Heart left ventricle (tissue), 13 donors: ENCODE results near the gene COL19A1.

Experiments used
- POLR2A ChIP-seq, 2 donors: fragments of 450-650 bp; IDR thresholded peaks; one replicate each; pipeline ENCODE4 v1.6.1; 2017; ENCODE audit warnings: antibody characterized with exemption in 2 of 2, mild to moderate bottlenecking in 2 of 2, moderate library complexity in 2 of 2
- TF ChIP-seq, protein P1 (sequence below), 12 donors: fragments of 200-600 bp; sonication (generic) in 4 of 12; IDR thresholded peaks; one replicate each; pipeline versions ENCODE4 v1.5.0 to v1.8.0; 2018 to 2022; ENCODE audit warnings: antibody characterized with exemption in 12 of 12, mild to moderate bottlenecking in 5 of 12
- donor health status: ischemic (EF 13 %, LVEDD 7.1; RV severe dilation, severe dysfunction).
- donor health status: DM: no; HTN: yes; CAD: no.
- donor health status: DM: no; HTN: no; CAD: no.
- donor health status: ischemic (EF 25% LVEDD 6.9; RV normal size, moderate dysfunction).
- donor health status: ischemic (EF 25% LVEDD 5.7; RV mildly dilated, moderate dysfunction).
- donor health status: ischemic (EF 35%, LVEDD 5.7; RV mildly dilated, moderate dysfunction).
- donor health status: nonischemic (EF 11% LVEDD 7.7; RV severe dilation, severe dysfunction).
- donor health status: DM: yes; HTN: yes; CAD: no.
- donor health status: PGD.
- donor health status: ischemic (EF 29% LVEDD 5.4; RV normal size, mild dysfunction).
- donor health status: nonischemic (EF 23%, LVEDD 6.1; RV moderate dilation, normal function).

DNA sequence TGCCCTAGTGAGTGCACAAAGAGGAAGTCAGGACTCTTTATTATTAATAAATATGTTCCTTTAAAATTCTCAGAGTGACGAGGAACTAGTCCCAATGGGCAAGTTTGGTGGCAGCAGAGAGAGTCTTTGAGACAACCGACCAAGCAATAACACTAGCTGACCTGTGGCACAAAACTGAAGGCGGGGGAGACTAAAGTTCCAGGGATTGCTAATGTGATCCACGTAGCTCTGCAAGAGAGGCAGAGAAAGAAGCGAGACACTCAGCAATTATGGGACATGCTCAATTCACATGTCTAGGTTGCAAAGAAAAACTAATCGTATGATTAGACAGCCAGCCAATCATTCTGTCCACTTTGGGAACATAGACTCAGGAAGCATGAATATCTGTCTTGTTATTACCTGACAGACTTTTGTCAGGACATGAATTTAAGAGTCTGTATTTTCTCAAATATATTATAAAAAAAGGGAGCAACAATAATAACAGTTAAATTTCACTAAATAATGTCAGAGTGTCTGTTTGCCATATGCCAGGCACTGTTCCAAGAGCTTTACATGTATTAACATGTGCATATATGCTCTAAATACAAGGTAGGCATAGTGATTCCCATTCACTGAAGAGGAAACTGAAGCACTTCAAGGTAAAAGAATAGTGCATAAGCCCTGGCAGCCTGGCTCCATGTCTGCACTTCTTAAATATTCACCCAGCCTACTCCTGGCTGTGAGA lies 355.5 kb downstream of the COL19A1 start:
- no peak for TF ChIP-seq POLR2A (IDR thresholded peaks at IDR 0.05)
- TF ChIP-seq, protein P1, sequence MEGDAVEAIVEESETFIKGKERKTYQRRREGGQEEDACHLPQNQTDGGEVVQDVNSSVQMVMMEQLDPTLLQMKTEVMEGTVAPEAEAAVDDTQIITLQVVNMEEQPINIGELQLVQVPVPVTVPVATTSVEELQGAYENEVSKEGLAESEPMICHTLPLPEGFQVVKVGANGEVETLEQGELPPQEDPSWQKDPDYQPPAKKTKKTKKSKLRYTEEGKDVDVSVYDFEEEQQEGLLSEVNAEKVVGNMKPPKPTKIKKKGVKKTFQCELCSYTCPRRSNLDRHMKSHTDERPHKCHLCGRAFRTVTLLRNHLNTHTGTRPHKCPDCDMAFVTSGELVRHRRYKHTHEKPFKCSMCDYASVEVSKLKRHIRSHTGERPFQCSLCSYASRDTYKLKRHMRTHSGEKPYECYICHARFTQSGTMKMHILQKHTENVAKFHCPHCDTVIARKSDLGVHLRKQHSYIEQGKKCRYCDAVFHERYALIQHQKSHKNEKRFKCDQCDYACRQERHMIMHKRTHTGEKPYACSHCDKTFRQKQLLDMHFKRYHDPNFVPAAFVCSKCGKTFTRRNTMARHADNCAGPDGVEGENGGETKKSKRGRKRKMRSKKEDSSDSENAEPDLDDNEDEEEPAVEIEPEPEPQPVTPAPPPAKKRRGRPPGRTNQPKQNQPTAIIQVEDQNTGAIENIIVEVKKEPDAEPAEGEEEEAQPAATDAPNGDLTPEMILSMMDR (IDR thresholded peaks at IDR 0.05), result no peak
